GM19468 (cell line): ENCODE measurements around the gene APOD.
"Not testable (repeated sequence)": the region's sequence is repeated elsewhere in the genome, so short reads cannot be mapped to it uniquely, and the experiment has no call there.

ENCODE experiments used
- ATAC-seq: cut with Tn5 transposase; IDR thresholded peaks from one replicate; pipeline ENCODE4 v1.9.1; 2021; ENCODE audit warnings: mild to moderate bottlenecking, moderate library complexity, moderate number of reproducible peaks; ENCODE audit not compliant: unreplicated experiment; ENCODE audit errors: extremely low read depth

Gene APOD

DNA sequence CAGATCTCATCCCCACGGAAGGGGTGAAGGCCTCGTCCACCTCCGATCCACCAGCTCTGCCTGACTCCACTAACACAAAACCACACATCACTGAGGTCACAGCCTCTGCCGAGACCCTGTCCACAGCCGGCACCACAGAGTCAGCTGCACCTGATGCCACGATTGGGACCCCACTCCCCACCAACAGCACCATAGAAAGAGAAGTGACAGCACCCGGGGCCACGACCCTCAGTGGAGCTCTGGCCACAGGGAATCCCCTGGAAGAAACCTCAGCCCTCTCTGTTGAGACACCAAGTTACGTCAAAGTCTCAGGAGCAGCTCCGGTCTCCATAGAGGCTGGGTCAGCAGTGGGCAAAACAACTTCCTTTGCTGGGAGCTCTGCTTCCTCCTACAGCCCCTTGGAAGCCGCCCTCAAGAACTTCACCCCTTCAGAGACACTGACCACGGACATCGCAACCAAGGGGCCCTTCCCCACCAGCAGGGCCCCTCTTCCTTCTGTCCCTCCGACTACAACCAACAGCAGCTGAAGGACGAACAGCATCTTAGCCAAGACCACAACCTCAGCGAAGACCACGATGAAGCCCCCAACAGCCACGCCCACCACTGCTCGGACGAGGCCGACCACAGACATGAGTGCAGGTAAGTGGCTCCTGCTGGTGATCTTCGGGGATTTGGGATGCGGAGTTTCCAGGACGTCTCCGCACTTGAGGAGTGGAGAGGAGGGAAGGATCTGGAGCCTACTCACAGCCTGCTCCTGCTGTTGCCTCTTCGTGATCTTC, 36.0 kb upstream of the APOD start:
- ATAC-seq, result not testable (repeated sequence)

GRCh38 chr3:195617784-195618659, 34.3 kb upstream of the APOD start:
- not testable (repeated sequence) for ATAC-seq

DNA sequence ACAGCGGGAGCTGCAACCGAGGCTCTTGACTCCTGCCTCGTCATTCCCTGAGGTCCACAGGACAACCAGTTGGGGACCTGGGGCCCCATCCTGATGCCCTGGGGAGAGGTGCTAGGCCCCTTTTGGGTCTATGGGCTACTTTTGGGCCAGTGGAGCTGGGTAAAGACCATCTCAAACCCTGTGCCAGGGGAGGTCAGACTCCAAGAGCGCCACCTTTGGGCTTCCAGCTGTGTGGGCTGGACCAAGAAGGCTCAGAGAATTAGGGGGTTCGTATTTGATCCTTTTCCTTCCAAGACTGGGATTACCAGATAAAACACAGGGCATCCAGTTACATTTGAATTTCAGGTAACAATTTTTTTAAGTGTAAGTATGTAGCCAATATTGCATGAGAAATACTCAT, 33.4 kb upstream of the APOD start:
- ATAC-seq, result not testable (repeated sequence)

DNA sequence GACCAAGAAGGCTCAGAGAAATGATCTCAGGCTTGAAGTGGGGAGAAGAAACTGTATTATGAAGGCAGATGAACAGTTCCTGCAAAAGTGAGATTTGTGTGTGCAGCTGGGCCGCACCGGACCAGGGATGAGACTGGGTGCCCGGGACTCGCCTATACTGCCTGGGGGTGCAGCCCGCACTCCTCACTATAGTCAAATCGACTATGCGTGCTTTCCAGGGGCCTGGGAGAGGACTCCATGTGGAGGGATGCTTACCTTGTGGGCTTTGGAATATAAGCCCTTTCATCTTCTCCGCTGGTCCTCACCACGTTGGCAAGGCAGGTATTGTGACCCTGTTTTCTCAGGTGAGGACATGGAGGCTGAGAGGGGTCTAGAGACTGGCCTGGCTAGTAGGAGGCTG, 32.9 kb upstream of the APOD start:
- ATAC-seq, result no peak

DNA sequence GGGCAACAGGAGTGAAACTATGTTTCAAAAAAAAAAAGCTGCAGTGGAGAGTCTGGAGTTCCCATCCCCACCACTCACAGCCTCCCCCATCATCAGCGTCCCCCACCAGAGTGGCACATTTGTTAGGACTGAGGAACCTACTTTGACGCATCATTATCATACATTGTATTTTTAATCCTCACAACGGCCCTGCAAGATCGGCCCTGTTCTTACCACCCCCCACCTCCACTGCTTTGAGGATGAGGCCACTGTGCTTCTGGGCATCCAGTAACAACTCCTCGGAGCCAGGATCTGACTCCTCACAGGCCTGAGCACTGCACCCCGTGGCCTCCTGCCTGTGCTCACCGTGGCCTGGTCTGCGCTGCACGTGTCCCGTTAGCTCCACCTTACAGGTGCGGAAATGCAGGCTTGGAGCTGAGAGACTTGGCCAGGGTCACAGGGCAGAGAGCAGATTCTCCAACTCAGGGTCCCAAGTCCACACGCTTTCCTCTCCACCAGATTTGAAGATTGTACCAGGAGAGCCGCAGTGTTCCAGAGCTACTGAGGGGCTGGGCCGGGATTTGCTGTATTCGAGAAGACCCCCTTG, 32.3 kb upstream of the APOD start:
- ATAC-seq, result not testable (repeated sequence)

DNA sequence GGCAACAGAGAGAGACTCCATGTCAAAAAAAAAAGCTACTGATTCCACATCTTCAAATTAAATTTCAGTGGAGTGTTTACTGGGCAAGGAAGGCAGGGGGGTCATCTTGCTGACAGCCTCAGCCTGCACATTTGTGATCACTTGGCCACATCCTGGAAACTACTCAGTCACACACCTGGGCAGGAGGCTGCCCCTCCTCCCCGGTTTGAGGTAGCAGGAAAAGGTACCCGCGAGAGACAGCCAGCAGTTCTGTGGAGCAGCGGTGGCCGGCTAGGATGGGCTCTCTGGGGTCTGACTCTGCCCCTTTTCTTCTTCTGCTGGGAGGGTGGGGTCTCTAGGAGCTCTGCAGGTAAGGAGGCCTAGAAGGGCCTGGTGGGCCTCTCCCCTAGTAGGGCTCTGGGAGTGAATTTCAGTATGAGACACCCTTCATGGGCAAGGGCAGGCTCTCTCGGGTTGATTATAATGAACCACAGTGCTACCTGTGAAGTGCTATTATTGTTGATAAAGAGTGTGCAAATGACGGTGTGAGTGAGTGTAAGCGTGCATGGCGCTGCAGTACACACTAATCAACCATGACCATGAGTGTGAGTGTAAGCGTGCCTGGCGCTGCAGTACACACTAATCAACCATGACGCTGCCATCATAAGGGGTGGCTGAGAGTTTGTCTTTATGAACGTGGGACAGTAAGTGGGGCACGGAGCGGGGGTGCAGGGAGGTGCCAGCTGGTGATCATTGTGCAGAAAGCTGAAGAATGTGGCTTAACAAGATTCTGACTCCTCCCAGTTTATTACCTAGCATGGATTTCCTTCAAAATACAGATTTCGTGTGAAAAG, 31.1 kb upstream of the APOD start:
- ATAC-seq, result not testable (repeated sequence)

DNA sequence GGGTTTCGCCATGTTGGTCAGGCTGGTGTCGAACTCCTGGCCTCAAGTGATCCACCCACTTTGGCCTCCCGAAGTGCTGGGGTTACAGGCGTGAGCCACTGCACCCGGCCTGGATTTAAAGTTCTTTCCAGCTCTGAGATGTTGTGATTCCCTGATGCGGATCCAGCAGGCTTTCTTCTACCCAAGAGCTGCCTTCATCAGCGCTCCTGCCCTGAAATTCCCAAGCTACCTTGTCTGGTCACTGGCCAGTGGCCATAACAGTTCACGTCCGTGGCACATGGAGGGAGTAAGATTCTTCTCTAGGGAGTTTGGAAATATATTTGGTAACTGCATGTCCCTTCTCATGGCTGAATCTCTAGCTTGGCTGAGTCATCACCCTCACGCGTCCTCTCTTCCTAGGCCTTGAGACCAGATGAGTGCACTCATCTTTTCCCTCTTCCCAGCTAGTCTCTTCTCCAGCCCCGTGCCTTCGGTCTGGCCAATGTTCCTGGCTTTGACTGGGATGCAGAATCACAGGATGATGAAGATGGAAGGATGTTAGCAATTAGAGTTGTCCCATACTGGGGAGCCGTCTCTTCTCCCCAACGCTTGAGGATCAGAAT, 29.8 kb upstream of the APOD start:
- no peak for ATAC-seq

DNA sequence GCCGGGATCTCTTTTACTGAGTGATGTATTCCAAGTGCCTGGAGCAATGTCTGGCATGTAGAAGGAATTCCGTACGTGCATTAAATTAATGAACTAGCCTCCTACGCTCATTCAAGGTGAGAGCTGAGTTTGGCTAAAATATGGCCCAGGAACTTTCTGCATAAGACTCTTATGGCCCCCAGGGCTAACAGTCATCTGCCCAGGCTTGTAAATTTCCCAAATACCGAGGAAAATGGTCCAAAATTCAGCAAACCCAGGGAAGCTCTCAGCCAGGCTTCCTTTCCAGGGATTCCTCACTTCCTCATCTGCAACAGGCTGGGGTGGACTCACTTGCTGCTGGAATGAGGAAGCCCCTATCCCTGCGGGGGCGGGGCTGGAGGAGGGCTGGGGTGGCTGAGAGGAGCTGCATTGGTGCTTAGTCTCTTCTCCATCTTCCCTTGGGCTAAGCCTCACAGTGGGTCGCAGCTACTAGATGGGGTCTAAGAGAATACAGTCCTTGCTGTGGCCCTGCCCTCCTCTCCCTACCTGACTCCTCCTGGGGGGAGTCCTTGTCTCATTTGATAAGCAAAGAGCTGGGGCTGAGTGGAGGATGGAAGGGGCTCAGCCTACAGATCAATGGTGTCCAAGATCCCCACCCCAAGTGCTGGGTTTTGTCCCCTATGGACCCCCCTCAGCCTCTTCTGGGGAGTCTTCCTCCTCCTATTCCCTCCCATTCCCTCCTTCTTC, 28.5 kb upstream of the APOD start:
- no peak for ATAC-seq

DNA sequence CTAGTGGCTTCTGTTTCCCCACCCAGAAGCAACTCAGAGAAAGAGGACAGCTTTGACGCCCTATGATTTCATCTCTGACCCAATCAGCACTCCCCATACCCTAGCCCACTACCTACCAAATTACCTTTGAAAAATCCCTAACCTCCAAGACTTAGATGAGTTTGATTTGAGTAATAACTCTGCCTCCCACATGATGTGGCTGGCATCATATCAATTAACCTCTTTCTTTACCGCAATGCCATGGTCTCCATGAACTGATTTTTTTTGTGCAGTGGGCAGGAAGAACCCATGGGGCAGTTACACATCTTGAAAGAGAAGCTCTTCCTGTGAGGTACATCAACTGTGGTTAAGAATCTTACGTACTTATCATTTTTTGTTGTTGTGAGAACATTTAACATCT, 25.5 kb upstream of the APOD start:
- no peak for ATAC-seq

DNA sequence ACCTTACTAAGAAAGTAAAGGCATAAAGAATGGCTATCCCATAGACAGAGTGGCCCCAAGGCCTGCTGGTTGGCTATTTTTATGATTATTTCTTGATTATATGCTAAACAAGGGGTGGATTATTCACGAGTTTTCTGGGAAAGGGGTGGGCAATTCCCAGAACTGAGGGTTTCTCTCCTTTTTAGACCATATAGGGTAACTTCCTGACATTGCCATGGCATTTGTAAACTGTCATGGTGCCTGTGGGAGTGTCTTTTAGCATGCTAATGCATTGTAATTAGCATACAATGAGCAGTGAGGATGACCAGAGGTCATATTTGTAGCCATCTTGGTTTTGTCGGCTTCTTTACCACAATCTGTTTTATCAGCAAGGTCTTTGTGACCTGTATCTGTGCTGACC, 18.0 kb upstream of the APOD start:
- not testable (repeated sequence) for ATAC-seq

DNA sequence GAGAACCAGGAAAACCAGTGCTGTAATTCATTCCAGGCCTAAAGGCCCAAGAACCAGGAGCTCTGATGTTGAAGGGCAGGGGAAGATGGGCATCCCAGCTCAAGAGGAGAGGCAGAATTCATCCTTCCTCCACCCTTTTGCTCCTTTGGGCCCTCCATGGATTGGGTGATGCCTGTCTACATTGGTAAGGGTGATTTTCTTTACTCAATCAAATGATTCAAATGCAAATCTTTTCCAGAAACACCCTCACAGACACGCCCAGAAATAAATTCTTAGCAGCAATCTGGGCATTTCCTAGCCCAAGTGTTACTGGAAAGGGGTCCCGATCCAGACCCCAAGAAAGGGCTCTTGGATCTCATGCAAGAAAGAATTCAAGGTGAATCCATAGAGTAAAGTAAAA, 17.6 kb upstream of the APOD start:
- no peak for ATAC-seq

DNA sequence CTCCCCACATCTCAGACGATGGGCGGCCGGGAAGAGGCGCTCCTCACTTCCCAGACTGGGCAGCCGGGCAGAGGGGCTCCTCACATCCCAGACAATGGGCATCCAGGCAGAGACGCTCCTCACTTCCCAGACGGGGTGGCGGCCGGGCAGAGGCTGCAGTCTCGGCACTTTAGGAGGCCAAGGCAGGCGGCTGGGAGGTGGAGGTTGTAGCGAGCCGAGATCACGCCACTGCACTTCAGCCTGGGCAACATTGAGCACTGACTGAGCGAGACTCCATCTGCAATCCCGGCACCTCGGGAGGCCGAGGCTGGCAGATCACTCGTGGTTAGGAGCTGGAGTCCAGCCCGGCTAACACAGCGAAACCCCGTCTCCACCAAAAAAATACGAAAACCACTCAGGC, 16.2 kb upstream of the APOD start:
- not testable (repeated sequence) for ATAC-seq

DNA sequence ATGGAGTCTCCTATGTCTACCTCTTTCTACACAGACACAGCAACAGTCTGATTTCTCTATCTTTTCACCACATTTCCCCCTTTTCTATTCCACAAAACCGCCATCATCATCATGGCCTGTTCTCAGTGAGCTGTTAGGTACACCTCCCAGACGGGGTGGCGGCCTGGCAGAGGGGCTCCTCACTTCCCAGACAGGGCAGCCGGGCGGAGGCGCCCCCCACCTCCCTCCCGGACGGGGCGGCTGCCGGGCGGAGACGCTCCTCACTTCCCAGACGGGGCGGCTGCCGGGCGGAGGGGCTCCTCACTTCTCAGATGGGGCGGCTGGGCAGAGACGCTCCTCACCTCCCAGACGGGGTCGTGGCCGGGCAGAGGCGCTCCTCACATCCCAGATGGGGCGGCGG, 15.8 kb upstream of the APOD start:
- ATAC-seq, result not testable (repeated sequence)

DNA sequence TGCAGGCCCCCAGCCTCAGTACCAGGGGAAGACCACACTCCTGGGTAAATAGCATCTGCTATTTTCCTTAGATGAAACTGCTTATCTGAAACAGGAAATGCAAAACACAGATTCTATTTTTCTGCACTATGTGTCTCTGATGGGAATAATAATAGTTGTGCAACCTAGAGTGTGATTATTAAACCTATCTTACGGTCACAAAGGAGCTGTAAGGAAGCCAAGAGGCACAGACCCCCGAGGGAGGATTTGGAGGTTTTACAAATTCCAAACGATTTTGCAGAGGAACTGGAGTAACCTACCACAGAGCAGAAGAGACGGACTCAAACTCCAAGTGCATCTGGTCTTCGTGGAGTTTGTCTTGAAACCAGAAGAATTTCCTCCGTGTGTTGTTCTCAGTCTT, 14.1 kb upstream of the APOD start:
- no peak for ATAC-seq

DNA sequence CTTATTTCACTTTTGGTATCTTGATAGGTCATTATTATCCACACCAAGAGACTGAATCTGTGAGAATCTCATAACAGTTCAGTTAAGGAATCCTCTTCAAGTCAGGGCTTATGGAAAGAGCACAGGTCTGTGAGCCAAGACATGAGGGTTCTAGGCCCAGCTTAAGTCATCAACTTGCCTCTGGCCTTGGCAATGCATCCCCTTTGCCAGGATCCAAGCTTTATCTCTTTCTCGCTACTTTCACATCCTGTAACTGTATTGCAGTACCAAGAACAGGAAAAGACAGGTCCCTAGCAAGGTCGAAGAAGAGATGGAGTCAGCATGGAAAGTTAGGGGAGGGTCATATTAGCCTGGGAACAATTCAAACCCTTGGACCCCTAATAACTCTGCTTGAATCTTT, 13.5 kb upstream of the APOD start:
- ATAC-seq, result no peak

DNA sequence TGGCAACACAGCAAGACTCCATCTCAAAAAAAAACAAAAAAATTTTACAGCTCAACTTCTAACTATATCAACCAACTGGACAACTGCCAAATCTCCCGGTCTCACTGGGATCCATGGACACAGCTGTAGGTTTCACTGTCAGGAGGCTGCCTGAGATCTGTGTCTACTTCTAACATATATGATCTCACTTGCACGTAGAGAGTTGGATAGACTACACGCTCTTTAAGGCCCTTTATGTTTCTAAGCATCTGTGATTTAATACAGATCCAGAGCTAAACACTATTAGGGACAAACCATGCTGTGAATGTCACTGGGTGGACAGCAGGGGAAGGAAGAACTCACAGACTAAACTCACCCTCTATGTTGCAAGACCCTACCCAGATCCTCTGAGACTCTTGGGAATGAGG, 13.0 kb upstream of the APOD start:
- ATAC-seq, result no peak

GRCh38 chr3:195595785-195596531, 12.2 kb upstream of the APOD start:
- ATAC-seq, result no peak

GRCh38 chr3:195591852-195592251, 8.1 kb upstream of the APOD start:
- ATAC-seq, result no peak
